Tibial artery (tissue), 4 donors: ENCODE results near the gene BSND.

Source experiments
- DNase-seq, 2 donors: peaks; one replicate each; pipeline ENCODE4 v3.0.0-alpha.2; 2019
- H3K27ac ChIP-seq, 2 donors: fragments of 200-600 bp; sonication (generic) in 1 of 2; 1 replicate in 1 of 2; 2 replicates in 1 of 2; pipeline ENCODE4 v1.5.1; 2018 to 2019; ENCODE audit warnings: mild to moderate bottlenecking in 1 of 2
- H3K27me3 ChIP-seq, 2 donors: fragments of 200-600 bp; sonication (generic) in 1 of 2; one replicate each; pipeline versions ENCODE4 v1.5.1 to v1.6.0; 2016 to 2019
- H3K36me3 ChIP-seq, 3 donors: fragments of 200-600 bp; sonication (generic) in 2 of 3; one replicate each; pipeline ENCODE4 v1.5.1; 2016 to 2019; ENCODE audit warnings: mild to moderate bottlenecking in 2 of 3
- H3K4me1 ChIP-seq, 4 donors: fragments of 200-600 bp; sonication (generic) in 2 of 4; 1 replicate in 3 of 4; 2 replicates in 1 of 4; pipeline ENCODE4 v1.5.1; 2016 to 2019
- H3K4me3 ChIP-seq, 2 donors: fragments of 200-600 bp; sonication (generic) in 1 of 2; 1 replicate in 1 of 2; 2 replicates in 1 of 2; pipeline ENCODE4 v1.5.1; 2018 to 2019; ENCODE audit warnings: mild to moderate bottlenecking in 2 of 2
- H3K9me3 ChIP-seq, 3 donors: fragments of 200-600 bp; sonication (generic) in 1 of 3; one replicate each; pipeline ENCODE4 v1.5.1; 2016 to 2019
- CTCF ChIP-seq, 2 experiments: fragments of 200-600 bp in 1 of 2; fragments of 450-650 bp in 1 of 2; IDR thresholded peaks; one replicate each; pipeline ENCODE4 v1.5.1; 2017 to 2019; ENCODE audit warnings: antibody characterized with exemption in 2 of 2, mild to moderate bottlenecking in 1 of 2, moderate library complexity in 1 of 2
- intact Hi-C: fragments of 100-400 bp; cut with DNase I; formaldehyde crosslinking; loops from one replicate; pipeline ENCODE4 v1.15.0; 2023; ENCODE audit warnings: low total_unique reads

BSND gene

GRCh38 chr1:55005351-55006140, 6.8 kb downstream of the BSND start:
- intact Hi-C loops, result no loop called here
- H3K4me3 ChIP-seq, result no peak overlapping the region

GRCh38 chr1:55006931-55007330, 8.2 kb downstream of the BSND start:
- intact Hi-C loops, result no loop called here
- Histone ChIP-seq H3K27me3 (peaks cover 0 to 3% of the 10 kb centered on the region in 2 donors), H3K4me1 (no peaks in the 10 kb centered on the region), H3K4me3 (no peak overlapping the region), H3K9me3 (no peaks in the 10 kb centered on the region), H3K27ac (no peak overlapping the region), H3K36me3 (no peaks in the 10 kb centered on the region)
- DNase-seq, result peak in 1 of 2 donors; percentile 49
- TF ChIP-seq CTCF (IDR thresholded peaks at IDR 0.05), result no peak

More at GRCh38 chr1:55005351-55006140, 6.8 kb downstream of the BSND start:
- Histone ChIP-seq H3K9me3 (no peaks in the 10 kb centered on the region), H3K27ac (no peak overlapping the region), H3K36me3 (no peaks in the 10 kb centered on the region), H3K4me1 (no peaks in the 10 kb centered on the region), H3K27me3 (peaks cover 0 to 3% of the 10 kb centered on the region in 2 donors)
- TF ChIP-seq CTCF (IDR thresholded peaks at IDR 0.05), result no peak
- no peak for DNase-seq

DNA sequence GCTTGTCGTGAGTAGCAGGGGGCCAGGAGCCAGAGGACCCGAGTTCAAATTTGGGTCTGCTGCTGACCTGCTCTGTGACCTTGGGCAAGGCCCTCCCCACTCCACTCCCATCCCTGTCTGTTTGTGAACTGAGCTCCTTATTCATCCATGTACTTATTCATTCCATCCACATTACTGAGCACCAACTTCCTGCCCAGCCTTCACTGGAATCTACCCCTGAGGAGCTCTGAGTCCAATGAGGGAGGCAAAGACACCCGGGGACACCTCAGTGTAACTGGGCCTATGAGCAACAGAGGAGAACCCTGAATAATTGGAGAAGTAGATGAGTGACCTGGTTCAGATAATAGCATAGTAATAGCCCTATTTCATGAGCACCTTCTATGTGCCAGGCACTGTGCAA, 8.9 kb downstream of the BSND start:
- intact Hi-C loops, result no loop called here
- no peak for TF ChIP-seq CTCF (IDR thresholded peaks at IDR 0.05)
- H3K4me3 ChIP-seq, result no peak overlapping the region

DNA sequence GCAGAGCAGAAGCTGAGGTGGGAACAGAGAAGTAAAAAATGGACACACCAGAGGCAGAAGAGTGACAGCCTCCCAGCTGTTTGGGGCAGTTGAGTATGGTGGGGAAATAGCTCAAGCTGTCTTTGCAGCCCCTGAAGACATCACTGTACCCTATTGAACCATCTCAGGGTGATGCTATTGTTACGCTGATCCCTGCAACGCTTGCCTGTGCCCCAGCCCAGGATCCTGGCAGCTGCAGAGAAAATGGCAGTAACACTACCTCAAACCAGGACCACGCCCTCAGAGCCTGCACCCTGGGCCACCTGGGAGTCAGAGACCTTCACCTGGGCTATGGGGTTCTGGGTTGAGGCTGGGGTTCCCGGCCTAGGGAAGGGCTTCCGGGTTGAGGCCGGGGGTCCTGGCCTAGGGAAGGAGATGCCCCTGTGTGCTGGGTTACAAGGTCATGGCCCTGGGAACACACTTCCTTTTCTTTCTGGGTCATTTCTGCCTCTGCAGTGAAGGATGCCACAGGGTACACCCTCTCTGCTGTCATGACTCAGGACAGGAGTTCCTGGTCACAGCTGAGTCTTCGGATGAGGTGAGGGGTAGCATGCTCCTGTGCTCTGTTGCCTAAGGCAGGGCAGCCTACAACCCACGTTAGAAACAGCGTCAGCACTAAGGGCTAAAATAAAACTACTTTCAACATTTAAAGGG, 11.6 kb downstream of the BSND start:
- H3K9me3 ChIP-seq, result no peaks in the 10 kb centered on the region
- no peaks in the 10 kb centered on the region for H3K36me3 ChIP-seq
- no peak for TF ChIP-seq CTCF (IDR thresholded peaks at IDR 0.05)
- H3K4me3 ChIP-seq, result no peak overlapping the region
- H3K27ac ChIP-seq, result no peak overlapping the region
- intact Hi-C loops, result no loop called here
- H3K27me3 ChIP-seq, result peaks cover 0 to 33% of the 10 kb centered on the region in 2 donors
- peak in 1 of 2 donors; percentile 29 for DNase-seq
- peaks cover 0 to 2% (median 0%) of the 10 kb centered on the region in 4 donors for H3K4me1 ChIP-seq

More for the DNA sequence above, 8.9 kb downstream of the BSND start:
- Histone ChIP-seq H3K27me3 (peaks cover 0 to 10% of the 10 kb centered on the region in 2 donors), H3K36me3 (no peaks in the 10 kb centered on the region), H3K27ac (no peak overlapping the region), H3K9me3 (no peaks in the 10 kb centered on the region), H3K4me1 (no peaks in the 10 kb centered on the region)
- DNase-seq, result no peak

DNA sequence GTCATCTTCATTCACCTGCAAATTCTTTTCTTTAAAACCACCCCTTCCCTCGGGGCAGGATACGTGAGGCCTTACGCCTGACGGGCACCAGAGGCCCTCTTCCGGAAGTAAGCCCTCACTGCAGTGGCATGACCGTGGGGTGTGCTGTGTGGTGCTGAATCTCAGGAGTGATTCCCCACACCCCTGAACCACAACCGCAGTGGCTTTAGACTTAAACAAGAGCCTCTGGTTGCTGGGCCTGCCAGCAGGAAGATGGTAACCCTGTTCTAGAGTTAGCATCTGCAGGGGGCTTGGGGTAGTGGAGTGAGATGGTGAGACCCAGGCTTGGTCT, 12.1 kb downstream of the BSND start:
- H3K9me3 ChIP-seq, result no peaks in the 10 kb centered on the region
- no peaks in the 10 kb centered on the region for H3K36me3 ChIP-seq
- intact Hi-C loops, result no loop called here
- DNase-seq, result peak in 1 of 2 donors; percentile 33
- H3K27ac ChIP-seq, result no peak overlapping the region
- H3K4me1 ChIP-seq, result peaks cover 0 to 7% (median 2%) of the 10 kb centered on the region in 4 donors
- peaks cover 0 to 34% of the 10 kb centered on the region in 2 donors for H3K27me3 ChIP-seq
- no peak for TF ChIP-seq CTCF (IDR thresholded peaks at IDR 0.05)
- no peak overlapping the region for H3K4me3 ChIP-seq
